ENCODE data around the gene CFAP74.

GRCh38 chr1:1950940-1951339, 52.6 kb downstream of the CFAP74 start:
- no peak for TF ChIP-seq CTCF (IDR thresholded peaks at IDR 0.05)
- TF ChIP-seq POLR2A (IDR thresholded peaks at IDR 0.05): no peak

Data from heart left ventricle (tissue), 13 donors.